Thymus (tissue), 11 donors: ENCODE measurements around the gene RAB27B. TPM values are rescaled to one million over a fixed set of nuclear protein-coding genes. Genes with fewer than 3 reads are reported as not detected.

Experiments
- DNase-seq, 9 donors: peaks; one replicate each; pipeline ENCODE4 v3.0.0-alpha.2; 2013; ENCODE audit warnings: low spot score in 9 of 9, low read depth in 6 of 9, missing footprints in 1 of 9
- H3K27ac ChIP-seq, 2 donors: one replicate each; pipeline ENCODE4 v1.5.1; 2013; ENCODE audit warnings: control low read depth in 1 of 2, low read depth in 1 of 2, low read length in 1 of 2, mild to moderate bottlenecking in 1 of 2, moderate library complexity in 1 of 2
- H3K27me3 ChIP-seq, 2 donors: one replicate each; pipeline ENCODE4 v1.5.1; 2013; ENCODE audit warnings: low read length in 1 of 2; ENCODE audit not compliant: control insufficient read depth in 2 of 2, insufficient read depth in 1 of 2
- H3K36me3 ChIP-seq, 2 donors: one replicate each; pipeline ENCODE4 v1.5.1; 2013; ENCODE audit warnings: low read length in 1 of 2, mild to moderate bottlenecking in 1 of 2, moderate library complexity in 1 of 2; ENCODE audit not compliant: control insufficient read depth in 2 of 2, insufficient read depth in 2 of 2
- H3K4me1 ChIP-seq, 2 donors: one replicate each; pipeline ENCODE4 v1.5.1; 2013; ENCODE audit warnings: low read length in 2 of 2; ENCODE audit not compliant: control insufficient read depth in 2 of 2, insufficient read depth in 2 of 2
- H3K4me3 ChIP-seq, 2 donors: one replicate each; pipeline ENCODE4 v1.5.1; 2013; ENCODE audit warnings: low read length in 2 of 2, control low read depth in 1 of 2, mild to moderate bottlenecking in 1 of 2
- H3K9me3 ChIP-seq, 2 donors: one replicate each; pipeline ENCODE4 v1.5.1; 2013; ENCODE audit warnings: low read length in 1 of 2, mild to moderate bottlenecking in 1 of 2; ENCODE audit not compliant: control insufficient read depth in 2 of 2, insufficient read depth in 1 of 2
- WGBS: extraction: QIAGEN DNeasy Blood & Tissue Kit; methylation state at CpG from one replicate; pipeline ENCODE4 v1.1.7; 2013; 5-methylcytosine and 5-hydroxymethylcytosine counted together
- polyA plus RNA-seq: library from polyadenylated mRNA; stranded (reverse); fragments of 200-250 nt; gene quantifications from one replicate; pipeline ENCODE4 v1.2.3, GENCODE V29; 2013
- total RNA-seq: library from RNA; stranded (reverse); fragments of 120-200 nt; gene quantifications from one replicate; pipeline ENCODE4 v1.2.4, GENCODE V29; 2013
- donor health status: healthy.

RAB27B gene
- total and polyA plus RNA-seq, 2 donors, result 1.5 to 1.7 TPM

DNA sequence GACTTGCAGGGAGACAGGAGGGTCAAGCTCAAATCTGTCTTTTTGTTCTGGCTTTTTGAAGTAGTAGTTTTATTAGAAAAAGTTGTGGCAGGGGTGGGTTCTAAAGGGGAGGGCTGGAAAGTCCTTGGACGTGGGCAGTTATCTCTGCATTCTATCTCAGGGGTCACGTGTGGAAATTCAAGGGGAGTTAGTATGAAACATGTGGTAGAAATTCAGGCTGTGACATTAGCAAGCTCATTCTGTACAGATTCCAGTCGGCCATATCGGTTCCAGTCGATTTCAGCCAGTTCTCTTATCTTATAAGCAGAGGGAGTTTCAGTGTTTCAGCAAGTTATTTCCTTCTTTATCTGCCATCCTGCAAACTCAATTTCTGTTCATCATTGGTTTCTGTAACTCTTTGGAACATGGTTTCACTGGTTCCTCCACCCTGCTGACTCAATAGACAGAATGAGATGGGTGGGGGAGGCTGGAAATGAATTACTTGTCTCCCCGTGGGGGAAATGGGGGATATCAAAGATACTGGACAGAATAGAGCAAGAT, 53.0 kb downstream of the RAB27B start:
- H3K27me3 ChIP-seq, result no peaks in the 10 kb centered on the region
- no peaks in the 10 kb centered on the region for H3K4me1 ChIP-seq
- no peak overlapping the region for H3K27ac ChIP-seq
- H3K4me3 ChIP-seq, result no peak overlapping the region
- no peak for DNase-seq
- no peaks in the 10 kb centered on the region for H3K36me3 ChIP-seq
- H3K9me3 ChIP-seq, result no peaks in the 10 kb centered on the region
- WGBS, result 95% methylated on average over 6 of the region's 6 CpGs

DNA sequence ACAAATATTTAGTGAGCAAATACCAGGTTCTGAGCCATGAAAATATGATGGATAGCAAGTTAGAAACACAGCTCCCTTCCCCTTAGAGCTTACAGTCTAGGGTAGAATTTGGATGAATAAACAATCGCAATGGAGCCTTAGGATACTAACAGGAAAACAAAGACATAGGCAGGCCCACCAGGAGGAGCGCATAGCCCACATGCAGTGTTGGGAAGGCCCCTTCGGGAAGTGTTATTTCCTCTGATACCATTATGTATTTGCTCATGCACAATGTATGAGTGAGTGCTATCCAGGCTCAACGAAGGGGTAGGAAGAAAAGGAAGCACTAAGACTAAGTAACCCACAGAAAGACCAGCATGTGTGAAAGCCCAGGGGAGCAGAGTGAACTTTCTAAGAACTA, 54.0 kb downstream of the RAB27B start:
- Histone ChIP-seq H3K27me3 (no peaks in the 10 kb centered on the region), H3K9me3 (no peaks in the 10 kb centered on the region), H3K4me3 (no peak overlapping the region), H3K4me1 (no peaks in the 10 kb centered on the region), H3K27ac (no peak overlapping the region), H3K36me3 (no peaks in the 10 kb centered on the region)
- WGBS, result 96% methylated on average over 4 of the region's 4 CpGs
- DNase-seq, result no peak

GRCh38 chr18:54883816-54884604, 55.7 kb downstream of the RAB27B start:
- whole genome bisulfite sequencing, result 94% methylated on average over 6 of the region's 6 CpGs
- Histone ChIP-seq H3K27ac (no peak overlapping the region), H3K27me3 (no peaks in the 10 kb centered on the region), H3K9me3 (no peaks in the 10 kb centered on the region), H3K4me3 (no peak overlapping the region), H3K4me1 (no peaks in the 10 kb centered on the region), H3K36me3 (no peaks in the 10 kb centered on the region)
- no peak for DNase-seq

DNA sequence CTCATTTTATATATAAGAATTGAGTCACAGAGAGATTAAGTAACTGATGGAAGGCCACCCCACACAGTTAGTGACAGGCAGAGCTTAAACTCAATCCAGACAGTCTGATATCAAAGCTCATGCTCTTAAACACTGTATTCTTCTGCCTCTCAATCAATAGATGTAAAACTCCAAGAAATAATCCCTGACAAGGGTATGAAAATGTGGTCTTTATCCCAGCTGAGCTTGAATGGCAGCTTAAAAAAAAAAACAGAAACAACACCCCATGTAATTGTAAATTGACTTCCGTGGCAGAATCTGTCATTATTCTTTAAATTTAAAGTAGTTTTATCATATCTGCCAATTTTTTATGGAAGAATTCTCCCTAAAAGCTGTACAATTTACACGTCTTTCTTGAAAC, 60.1 kb downstream of the RAB27B start:
- no peak overlapping the region for H3K4me3 ChIP-seq
- no peaks in the 10 kb centered on the region for H3K4me1 ChIP-seq
- no peak overlapping the region for H3K27ac ChIP-seq
- no peaks in the 10 kb centered on the region for H3K27me3 ChIP-seq
- H3K36me3 ChIP-seq, result no peaks in the 10 kb centered on the region
- H3K9me3 ChIP-seq, result no peaks in the 10 kb centered on the region
- 95% methylated on average over 2 of the region's 2 CpGs for WGBS
- DNase-seq, result no peak

- DNase-seq, result no peak
- Histone ChIP-seq H3K4me1 (no peaks in the 10 kb centered on the region), H3K4me3 (no peak overlapping the region), H3K27me3 (no peaks in the 10 kb centered on the region), H3K36me3 (no peaks in the 10 kb centered on the region), H3K9me3 (no peaks in the 10 kb centered on the region), H3K27ac (no peak overlapping the region)
- WGBS, result 93% methylated on average over 2 of the region's 2 CpGs
These were observed 60.7 kb downstream of the RAB27B start for GRCh38 chr18:54888933-54889332.

- no peaks in the 10 kb centered on the region for H3K9me3 ChIP-seq
- no peak overlapping the region for H3K4me3 ChIP-seq
- DNase-seq, result no peak
- H3K4me1 ChIP-seq, result no peaks in the 10 kb centered on the region
- no peaks in the 10 kb centered on the region for H3K27me3 ChIP-seq
- H3K27ac ChIP-seq, result no peak overlapping the region
- no peaks in the 10 kb centered on the region for H3K36me3 ChIP-seq
These were observed 71.2 kb downstream of the RAB27B start for GRCh38 chr18:54899500-54899899.

DNA sequence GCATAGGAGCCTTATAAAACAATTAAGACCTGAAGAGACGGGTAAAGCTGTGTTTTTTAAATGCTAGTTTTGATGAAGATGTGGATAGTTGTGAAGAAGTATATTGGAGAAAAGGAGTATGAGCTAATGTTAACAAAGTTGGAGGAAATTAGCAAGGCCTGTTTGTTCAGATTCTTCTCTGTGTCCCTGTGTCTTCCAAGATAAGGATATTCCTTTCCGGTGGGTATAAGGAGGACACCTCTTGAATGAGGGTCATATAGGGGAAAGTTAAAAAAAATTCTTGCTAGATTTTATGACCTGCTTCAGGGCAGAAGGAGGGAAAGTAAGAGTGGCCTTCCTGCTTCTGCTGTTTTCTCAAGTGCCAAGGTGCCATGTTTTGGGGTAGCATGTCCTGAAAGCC, 72.0 kb downstream of the RAB27B start:
- no peak overlapping the region for H3K4me3 ChIP-seq
- H3K27me3 ChIP-seq, result no peaks in the 10 kb centered on the region
- no peak overlapping the region for H3K27ac ChIP-seq
- no peaks in the 10 kb centered on the region for H3K9me3 ChIP-seq
- 95% methylated on average over 2 of the region's 2 CpGs for WGBS
- no peaks in the 10 kb centered on the region for H3K4me1 ChIP-seq
- DNase-seq, result no peak
- H3K36me3 ChIP-seq, result no peaks in the 10 kb centered on the region

- 98% methylated on average over 2 of the region's 2 CpGs for WGBS
- no peaks in the 10 kb centered on the region for H3K36me3 ChIP-seq
- H3K27ac ChIP-seq, result no peak overlapping the region
- no peaks in the 10 kb centered on the region for H3K27me3 ChIP-seq
- H3K9me3 ChIP-seq, result no peaks in the 10 kb centered on the region
- H3K4me1 ChIP-seq, result no peaks in the 10 kb centered on the region
- DNase-seq, result no peak
- H3K4me3 ChIP-seq, result no peak overlapping the region
These were observed 76.3 kb downstream of the RAB27B start for GRCh38 chr18:54904581-54904980.

- WGBS, result 97% methylated on average over 5 of the region's 5 CpGs
- no peak for DNase-seq
- Histone ChIP-seq H3K27me3 (no peaks in the 10 kb centered on the region), H3K4me3 (no peak overlapping the region), H3K9me3 (peaks cover 0 to 4% of the 10 kb centered on the region in 2 donors), H3K27ac (no peak overlapping the region), H3K4me1 (no peaks in the 10 kb centered on the region), H3K36me3 (no peaks in the 10 kb centered on the region)
These were observed 77.4 kb downstream of the RAB27B start for GRCh38 chr18:54905629-54906028.
